22Rv1 (cell line): ENCODE results near the gene MYO10.

Source experiments
- H3K27ac ChIP-seq: fragments of 450-650 bp; 2 replicates; pipeline ENCODE4 v1.5.1; 2017
- CTCF ChIP-seq: fragments of 450-650 bp; IDR thresholded peaks from 2 replicates; pipeline ENCODE4 v1.5.1; 2017; ENCODE audit warnings: mild to moderate bottlenecking
- ZFX ChIP-seq: fragments of 450-650 bp; IDR thresholded peaks from 2 replicates; pipeline ENCODE4 v1.6.1; 2017; ENCODE audit warnings: antibody characterized with exemption, borderline replicate concordance

Gene MYO10

GRCh38 chr5:16791904-16792597 is 144.0 kb downstream of the MYO10 start:
- TF ChIP-seq CTCF (no peak), ZFX (no peak)
- H3K27ac ChIP-seq = no peak overlapping the region

DNA sequence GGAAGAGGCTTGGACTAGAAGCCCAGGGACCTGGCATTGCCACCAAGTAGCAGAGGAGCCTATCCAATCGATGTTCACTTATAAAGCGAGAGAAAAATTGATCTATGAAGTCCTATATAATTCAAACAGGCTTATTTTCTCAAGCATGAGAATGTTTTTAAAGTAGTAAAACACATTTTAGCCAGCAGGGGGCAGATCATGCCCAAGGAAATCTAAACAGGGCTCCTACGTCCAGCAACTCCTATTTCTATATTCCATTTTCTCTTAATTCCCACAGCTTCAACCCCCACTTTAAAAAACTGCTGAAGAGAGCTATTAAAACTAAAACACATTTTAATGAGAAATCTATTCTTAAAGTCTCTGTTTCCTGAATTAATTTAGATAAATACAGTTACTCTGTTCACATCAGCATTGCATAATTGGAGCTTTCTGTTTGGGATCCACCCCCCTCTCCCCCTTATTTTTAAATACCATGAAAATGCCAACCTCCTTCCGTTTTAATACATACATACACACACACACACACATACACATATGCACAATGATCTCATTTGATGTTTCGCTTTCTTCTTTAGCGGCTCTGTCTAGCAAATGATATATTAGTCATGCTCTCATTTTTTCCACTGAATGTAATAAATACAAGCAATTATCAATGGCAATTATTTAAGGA is 144.9 kb downstream of the MYO10 start:
- no peak overlapping the region for H3K27ac ChIP-seq
- TF ChIP-seq ZFX (no peak), CTCF (peak; percentile 73)

- TF ChIP-seq CTCF (no peak), ZFX (no peak)
Measured at GRCh38 chr5:16788957-16789356, 147.1 kb downstream of the MYO10 start.

GRCh38 chr5:16787278-16787677 is 148.8 kb downstream of the MYO10 start:
- no peak for TF ChIP-seq ZFX
- no peak for TF ChIP-seq CTCF
- H3K27ac ChIP-seq = no peak overlapping the region

More at GRCh38 chr5:16788957-16789356, 147.1 kb downstream of the MYO10 start:
- H3K27ac ChIP-seq = no peak overlapping the region

- no peak overlapping the region for H3K27ac ChIP-seq
- TF ChIP-seq CTCF = no peak
- no peak for TF ChIP-seq ZFX
Measured at GRCh38 chr5:16784843-16785791, 151.0 kb downstream of the MYO10 start.

DNA sequence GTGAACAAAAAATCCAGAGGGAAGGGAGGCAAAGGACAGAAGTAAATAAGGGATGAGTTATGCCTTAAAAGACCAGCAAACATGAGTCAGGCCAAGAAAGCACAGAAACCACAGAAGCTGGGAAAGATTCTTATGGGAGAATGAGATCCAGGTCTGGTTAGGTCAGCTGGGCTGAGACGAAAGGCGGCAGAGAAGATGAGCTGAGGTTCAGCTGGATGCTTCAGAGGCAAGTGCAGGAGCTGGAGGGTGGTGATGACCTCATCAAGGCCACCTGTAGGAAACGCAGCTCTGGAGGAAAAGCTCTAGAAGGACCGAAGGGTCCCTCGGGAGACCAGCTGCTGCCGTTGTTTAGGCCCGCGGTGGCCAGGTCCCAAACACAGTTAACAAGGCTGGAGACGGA is 152.0 kb downstream of the MYO10 start:
- TF ChIP-seq CTCF (no peak), ZFX (no peak)
- no peak overlapping the region for H3K27ac ChIP-seq
